Calu3 (cell line): ENCODE measurements around the gene DAB1. TPM values are rescaled to one million over a fixed set of nuclear protein-coding genes. Genes with fewer than 3 reads are reported as not detected.

Experiments used
- BruUV-seq: library from RNA; stranded (reverse); fragments of 400-500 nt; replicated peaks from 2 replicates; lab custom pipeline; 2021; lab: Mats Ljungman, UMichigan
- CTCF ChIA-PET: fragments of 300-600 bp; sonication (Branson Sonifier 250); formaldehyde crosslinking; loops from one replicate; lab custom pipeline; 2022; ENCODE audit warnings: antibody characterized with exemption; lab: Charles Lee
- DNase-seq: peaks from one replicate; pipeline ENCODE4 v3.0.0; 2022
- H3K27ac Mint-ChIP-seq: one replicate; pipeline ENCODE4 v1.8.0; 2022; ENCODE audit warnings: mixed read lengths; ENCODE audit not compliant: unreplicated experiment
- H3K27me3 Mint-ChIP-seq: one replicate; pipeline ENCODE4 v1.8.0; 2022; ENCODE audit warnings: mixed read lengths; ENCODE audit not compliant: unreplicated experiment
- H3K36me3 Mint-ChIP-seq: one replicate; pipeline ENCODE4 v1.8.0; 2022; ENCODE audit warnings: mild to moderate bottlenecking, moderate library complexity, mixed read lengths; ENCODE audit not compliant: insufficient read depth, unreplicated experiment
- H3K4me1 Mint-ChIP-seq: one replicate; pipeline ENCODE4 v1.8.0; 2022; ENCODE audit warnings: mild to moderate bottlenecking, low read depth, mixed read lengths; ENCODE audit not compliant: unreplicated experiment
- H3K4me3 Mint-ChIP-seq: one replicate; pipeline ENCODE4 v1.8.0; 2022; ENCODE audit warnings: mild to moderate bottlenecking, low read depth, moderate library complexity, mixed read lengths; ENCODE audit not compliant: unreplicated experiment
- H3K9me3 Mint-ChIP-seq: one replicate; pipeline ENCODE4 v1.8.0; 2022; ENCODE audit warnings: low read depth, mixed read lengths; ENCODE audit not compliant: unreplicated experiment
- CTCF ChIP-seq: fragments of 200-600 bp; IDR thresholded peaks from one replicate; pipeline ENCODE4 v1.8.0; 2022; ENCODE audit warnings: antibody characterized with exemption; ENCODE audit not compliant: unreplicated experiment
- intact Hi-C: fragments of 100-400 bp; cut with micrococcal nuclease; formaldehyde crosslinking; loops from one replicate; pipeline ENCODE4 v1.10.0; 2022; ENCODE audit not compliant: unreplicated experiment
- total RNA-seq: library from RNA; stranded (reverse); gene quantifications from 2 replicates; pipeline ENCODE4 v1.2.3, GENCODE V29; 2022

DAB1 gene
- total RNA-seq, 1 experiment from 2014 or later = not detected

- intact Hi-C loops = no loop called here
- CTCF ChIA-PET = no interaction called here
- TF ChIP-seq CTCF = no peak
- no peak overlapping the region for H3K4me3 Mint-ChIP-seq
- DNase-seq = no peak
- peaks cover 3% of the 10 kb centered on the region for H3K9me3 Mint-ChIP-seq
- H3K4me1 Mint-ChIP-seq = no peaks in the 10 kb centered on the region
- H3K27me3 Mint-ChIP-seq = no peaks in the 10 kb centered on the region
- H3K27ac Mint-ChIP-seq = no peak overlapping the region
- H3K36me3 Mint-ChIP-seq = no peaks in the 10 kb centered on the region
- BruUV-seq = no TSS peak
Observed at GRCh38 chr1:57254022-57254421, 169.8 kb downstream of the DAB1 start.

GRCh38 chr1:57252597-57253294, 171.1 kb downstream of the DAB1 start:
- no peaks in the 10 kb centered on the region for H3K27me3 Mint-ChIP-seq
- intact Hi-C loops = no loop called here
- peaks cover 3% of the 10 kb centered on the region for H3K9me3 Mint-ChIP-seq
- no peak for DNase-seq
- no peaks in the 10 kb centered on the region for H3K36me3 Mint-ChIP-seq
- no peak overlapping the region for H3K27ac Mint-ChIP-seq
- H3K4me1 Mint-ChIP-seq = no peaks in the 10 kb centered on the region
- no peak for TF ChIP-seq CTCF
- no peak overlapping the region for H3K4me3 Mint-ChIP-seq
- no TSS peak for BruUV-seq
- CTCF ChIA-PET = no interaction called here

GRCh38 chr1:57250021-57250420, 173.8 kb downstream of the DAB1 start:
- no peak for DNase-seq
- no peaks in the 10 kb centered on the region for H3K4me1 Mint-ChIP-seq
- H3K9me3 Mint-ChIP-seq = peaks cover 6% of the 10 kb centered on the region
- H3K36me3 Mint-ChIP-seq = no peaks in the 10 kb centered on the region
- no peak overlapping the region for H3K4me3 Mint-ChIP-seq
- no peak overlapping the region for H3K27ac Mint-ChIP-seq
- CTCF ChIA-PET = no interaction called here
- no peaks in the 10 kb centered on the region for H3K27me3 Mint-ChIP-seq
- no TSS peak for BruUV-seq
- TF ChIP-seq CTCF = no peak
- intact Hi-C loops = no loop called here

DNA sequence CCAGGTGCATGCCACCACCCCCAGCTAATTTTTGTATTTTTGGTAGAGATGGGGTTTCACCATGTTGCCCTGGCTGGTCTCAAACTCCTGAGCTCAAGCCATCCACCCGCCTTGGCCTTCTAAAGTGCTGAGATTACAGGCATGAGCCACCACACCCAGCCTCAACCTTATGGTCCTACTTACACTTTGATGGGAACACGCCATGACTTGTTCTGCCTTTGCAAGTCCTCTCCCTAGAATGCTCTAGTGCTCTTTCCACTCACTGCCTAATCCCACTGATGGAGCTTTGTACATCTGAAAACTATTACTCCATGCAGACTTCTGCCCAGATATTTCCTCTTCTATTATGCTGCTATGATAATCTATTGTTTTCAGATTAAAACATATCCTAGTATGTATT, 174.3 kb downstream of the DAB1 start:
- no peak for TF ChIP-seq CTCF
- no TSS peak for BruUV-seq
- CTCF ChIA-PET = no interaction called here
- no peaks in the 10 kb centered on the region for H3K36me3 Mint-ChIP-seq
- no peaks in the 10 kb centered on the region for H3K27me3 Mint-ChIP-seq
- intact Hi-C loops = no loop called here
- DNase-seq = no peak
- no peak overlapping the region for H3K4me3 Mint-ChIP-seq
- no peaks in the 10 kb centered on the region for H3K4me1 Mint-ChIP-seq
- no peak overlapping the region for H3K27ac Mint-ChIP-seq
- peaks cover 9% of the 10 kb centered on the region for H3K9me3 Mint-ChIP-seq
